Spleen (tissue), 11 donors: ENCODE data around the gene PIM3. TPM values are rescaled to one million over a fixed set of nuclear protein-coding genes. Genes with fewer than 3 reads are reported as not detected.
A peak's percentile ranks its signal among the peaks of the same experiment; 100 is the strongest.

Experiments used
- DNase-seq: peaks from one replicate; pipeline ENCODE4 v3.0.0-alpha.2; 2020
- H3K27ac ChIP-seq, 8 donors: fragments of 200-600 bp; sonication (generic) in 7 of 8; 1 replicate in 4 of 8; 2 replicates in 4 of 8; pipeline versions ENCODE4 v1.5.0 to v1.8.0; 2016 to 2021; ENCODE audit warnings: inconsistent platforms in 4 of 8, mild to moderate bottlenecking in 4 of 8, moderate library complexity in 1 of 8
- H3K27me3 ChIP-seq, 7 donors: fragments of 200-600 bp; sonication (generic) in 6 of 7; replicated peaks in 1 of 7; 1 replicate in 4 of 7; 2 replicates in 3 of 7; pipeline versions ENCODE4 v1.5.0 to v1.8.0; 2016 to 2021; ENCODE audit warnings: inconsistent platforms in 3 of 7, mild to moderate bottlenecking in 1 of 7
- H3K36me3 ChIP-seq, 6 donors: fragments of 200-600 bp; sonication (generic) in 5 of 6; 1 replicate in 4 of 6; 2 replicates in 2 of 6; pipeline versions ENCODE4 v1.5.0 to v1.8.0; 2016 to 2021; ENCODE audit warnings: inconsistent platforms in 2 of 6
- H3K4me1 ChIP-seq, 6 donors: fragments of 200-600 bp; sonication (generic) in 5 of 6; 1 replicate in 3 of 6; 2 replicates in 3 of 6; pipeline versions ENCODE4 v1.5.0 to v1.8.0; 2016 to 2021; ENCODE audit warnings: inconsistent platforms in 3 of 6
- H3K4me3 ChIP-seq, 8 donors: fragments of 200-600 bp; sonication (generic) in 7 of 8; 1 replicate in 4 of 8; 2 replicates in 4 of 8; pipeline versions ENCODE4 v1.5.0 to v1.8.0; 2016 to 2021; ENCODE audit warnings: inconsistent platforms in 4 of 8, mild to moderate bottlenecking in 4 of 8, moderate library complexity in 2 of 8
- H3K9me3 ChIP-seq, 8 donors: fragments of 200-600 bp; sonication (generic) in 7 of 8; 1 replicate in 4 of 8; 2 replicates in 4 of 8; pipeline versions ENCODE4 v1.5.0 to v1.8.0; 2016 to 2021; ENCODE audit warnings: inconsistent platforms in 4 of 8
- POLR2A ChIP-seq, 3 donors: fragments of 450-650 bp; IDR thresholded peaks; one replicate each; pipeline ENCODE4 v1.5.1; 2017; ENCODE audit warnings: antibody characterized with exemption in 3 of 3, mild to moderate bottlenecking in 1 of 3
- POLR2AphosphoS5 ChIP-seq, 3 donors: sonication (generic); formaldehyde crosslinking; IDR thresholded peaks; one replicate each; pipeline ENCODE4 v1.5.1; 2017; ENCODE audit warnings: antibody characterized with exemption in 3 of 3
- WGBS, 5 donors: extraction: QIAGEN DNeasy Blood & Tissue Kit in 3 of 5; methylation state at CpG; one replicate each; pipeline versions ENCODE4 v1.1.5 to v1.1.7; 2013 to 2018; 5-methylcytosine and 5-hydroxymethylcytosine counted together
- intact Hi-C: fragments of 100-400 bp; cut with DNase I; formaldehyde crosslinking; loops from one replicate; pipeline ENCODE4 v1.15.0; 2023; ENCODE audit warnings: low total_unique reads
- polyA plus RNA-seq, 3 donors: library from polyadenylated mRNA; stranded (reverse); fragments of 200-250 nt; gene quantifications; one replicate each; pipeline ENCODE4 v1.2.1, GENCODE V29; 2013
- total RNA-seq, 7 donors: library from RNA; depleted of rRNA in 3 of 7; stranded (reverse); fragments of >200 nt in 3 of 7; fragmentation: NEBNext Ultra II Directional in 4 of 7; extraction: Animal tissue kit (Norgen Biotek cat#: 25700) in 4 of 7; gene quantifications; one replicate each; pipeline versions ENCODE4 v1.1.0 to v1.2.1, GENCODE V29; 2016 to 2021
- TF ChIP-seq, protein P1 (sequence below), 11 experiments: fragments of 200-600 bp in 7 of 11; fragments of 450-650 bp in 4 of 11; sonication (generic) in 4 of 11; IDR thresholded peaks in 8 of 11; conservative IDR thresholded peaks in 3 of 11; 1 replicate in 7 of 11; 2 replicates in 4 of 11; pipeline versions ENCODE4 v1.4.0 to v1.8.0; 2016 to 2021; ENCODE audit warnings: antibody characterized with exemption in 11 of 11, inconsistent platforms in 4 of 11, mild to moderate bottlenecking in 1 of 11
- donor health status: healthy with polysubstance abuse.
- donor health status: DM: no; HTN: no; CAD: no; lungs with moderate emphysema.
- donor health status: DM: no; HTN: no; CAD: no.
- donor health status: Bipolar disorder and iron deficiency.
- donor health status: healthy.
- donor health status: DM: no; HTN: no; CAD: no.
- donor health status: DM: yes; HTN: yes; CAD: no.

PIM3 gene
- total and polyA plus RNA-seq, 10 donors: 49.5 to 134 (median 93.6) TPM

DNA sequence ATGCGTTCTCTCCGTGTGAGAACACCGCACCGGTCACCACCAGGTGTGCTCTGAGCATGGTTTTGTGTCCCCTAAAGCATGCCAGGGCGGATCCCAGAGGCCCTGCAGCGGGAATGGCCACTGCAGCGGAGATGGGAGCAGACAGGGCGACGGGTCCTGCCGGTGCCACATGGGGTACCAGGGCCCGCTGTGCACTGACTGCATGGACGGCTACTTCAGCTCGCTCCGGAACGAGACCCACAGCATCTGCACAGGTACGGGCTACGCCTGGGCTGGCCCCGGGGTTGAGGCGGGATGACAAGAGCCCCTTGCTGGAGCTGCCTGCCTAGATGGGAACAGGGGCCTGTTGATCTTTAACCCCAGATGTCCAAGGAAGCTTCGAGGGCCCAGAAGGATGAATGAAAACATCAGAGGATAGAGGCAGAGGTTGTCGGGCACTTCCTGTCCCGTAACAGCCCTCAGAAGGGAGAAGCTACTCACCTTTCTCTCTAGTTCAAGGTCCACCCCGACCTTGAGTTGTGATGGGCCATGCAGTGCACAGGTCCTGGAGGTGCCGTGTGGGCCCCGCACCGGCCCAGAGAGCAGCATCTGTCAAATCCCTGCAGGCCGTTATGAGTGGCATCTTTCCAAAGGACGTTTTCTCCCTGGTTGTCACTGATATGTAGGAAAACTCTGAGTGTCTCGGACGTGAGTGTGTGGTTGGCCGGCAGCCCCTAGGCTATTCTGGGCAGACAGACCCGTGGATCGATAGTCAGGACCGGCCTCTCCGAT, 38.9 kb upstream of the PIM3 start:
- Histone ChIP-seq H3K27ac (no peak overlapping the region), H3K9me3 (no peaks in the 10 kb centered on the region), H3K27me3 (no peaks in the 10 kb centered on the region), H3K4me1 (peaks cover 9 to 48% (median 38%) of the 10 kb centered on the region in 6 donors), H3K4me3 (no peak overlapping the region), H3K36me3 (peaks cover 0 to 44% (median 11%) of the 10 kb centered on the region in 6 donors)
- peak; percentile 80 for DNase-seq
- TF ChIP-seq, protein P1, sequence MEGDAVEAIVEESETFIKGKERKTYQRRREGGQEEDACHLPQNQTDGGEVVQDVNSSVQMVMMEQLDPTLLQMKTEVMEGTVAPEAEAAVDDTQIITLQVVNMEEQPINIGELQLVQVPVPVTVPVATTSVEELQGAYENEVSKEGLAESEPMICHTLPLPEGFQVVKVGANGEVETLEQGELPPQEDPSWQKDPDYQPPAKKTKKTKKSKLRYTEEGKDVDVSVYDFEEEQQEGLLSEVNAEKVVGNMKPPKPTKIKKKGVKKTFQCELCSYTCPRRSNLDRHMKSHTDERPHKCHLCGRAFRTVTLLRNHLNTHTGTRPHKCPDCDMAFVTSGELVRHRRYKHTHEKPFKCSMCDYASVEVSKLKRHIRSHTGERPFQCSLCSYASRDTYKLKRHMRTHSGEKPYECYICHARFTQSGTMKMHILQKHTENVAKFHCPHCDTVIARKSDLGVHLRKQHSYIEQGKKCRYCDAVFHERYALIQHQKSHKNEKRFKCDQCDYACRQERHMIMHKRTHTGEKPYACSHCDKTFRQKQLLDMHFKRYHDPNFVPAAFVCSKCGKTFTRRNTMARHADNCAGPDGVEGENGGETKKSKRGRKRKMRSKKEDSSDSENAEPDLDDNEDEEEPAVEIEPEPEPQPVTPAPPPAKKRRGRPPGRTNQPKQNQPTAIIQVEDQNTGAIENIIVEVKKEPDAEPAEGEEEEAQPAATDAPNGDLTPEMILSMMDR (IDR thresholded peaks at IDR 0.05 in 8 of 11, conservative IDR thresholded peaks at IDR 0.05 in 3 of 11): no peak
- TF ChIP-seq POLR2AphosphoS5 (IDR thresholded peaks at IDR 0.05): no peak
- intact Hi-C loops: loop anchor here (10.0 kb wide), 1 partner anchor 157 kb away; no protein-coding TSS in a partner anchor
- 87 to 96% (median 94%) methylated on average over 22 to 35 of the region's 35 CpGs for WGBS, 5 donors

DNA sequence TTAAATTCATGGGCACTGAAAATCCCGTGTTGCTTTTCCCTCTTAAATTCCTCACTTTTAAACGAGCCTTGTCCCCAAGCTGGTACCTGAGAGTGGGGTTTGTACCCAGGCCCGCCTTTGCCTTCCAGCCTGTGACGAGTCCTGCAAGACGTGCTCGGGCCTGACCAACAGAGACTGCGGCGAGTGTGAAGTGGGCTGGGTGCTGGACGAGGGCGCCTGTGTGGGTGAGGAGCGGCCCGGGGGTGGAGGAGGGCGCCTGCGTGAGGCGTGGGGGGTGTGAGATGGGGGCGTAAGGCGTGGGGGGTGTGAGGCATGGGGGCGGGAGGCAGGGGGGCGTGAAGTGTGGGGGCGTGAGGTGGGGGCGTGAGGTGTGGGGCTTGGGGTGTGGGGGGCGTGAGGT, 38.1 kb upstream of the PIM3 start:
- H3K4me3 ChIP-seq: no peak overlapping the region
- TF ChIP-seq POLR2A (IDR thresholded peaks at IDR 0.05): no peak
- TF ChIP-seq POLR2AphosphoS5 (IDR thresholded peaks at IDR 0.05): no peak
- TF ChIP-seq, protein P1 (IDR thresholded peaks at IDR 0.05 in 8 of 11, conservative IDR thresholded peaks at IDR 0.05 in 3 of 11): no peak
- no peak overlapping the region for H3K27ac ChIP-seq
- H3K4me1 ChIP-seq: peaks cover 9 to 40% (median 30%) of the 10 kb centered on the region in 6 donors
- peaks cover 0 to 49% (median 11%) of the 10 kb centered on the region in 6 donors for H3K36me3 ChIP-seq
- DNase-seq: peak; percentile 77
- 90 to 93% (median 91%) methylated on average over 17 to 22 of the region's 22 CpGs for WGBS, 5 donors
- H3K9me3 ChIP-seq: no peaks in the 10 kb centered on the region
- intact Hi-C loops: loop anchor here (10.0 kb wide), 1 partner anchor 158 kb away; no protein-coding TSS in a partner anchor
- no peaks in the 10 kb centered on the region for H3K27me3 ChIP-seq

DNA sequence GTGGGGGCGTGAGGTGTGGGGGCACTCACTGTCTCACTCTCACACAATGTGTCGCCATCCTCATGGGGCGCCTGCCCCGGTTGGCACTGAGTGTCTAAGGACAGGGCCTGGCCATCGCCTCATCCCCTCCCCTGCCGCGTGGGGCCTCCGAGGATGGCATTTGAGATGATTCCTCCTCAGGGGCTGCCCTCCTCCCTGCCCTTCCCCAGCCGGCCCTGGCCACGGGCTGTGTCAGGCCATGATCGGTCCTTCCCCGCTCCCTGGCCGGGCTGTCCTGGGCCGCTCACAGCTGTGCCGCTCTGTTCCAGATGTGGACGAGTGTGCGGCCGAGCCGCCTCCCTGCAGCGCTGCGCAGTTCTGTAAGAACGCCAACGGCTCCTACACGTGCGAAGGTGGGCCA, 37.6 kb upstream of the PIM3 start:
- Histone ChIP-seq H3K4me3 (no peak overlapping the region), H3K27me3 (no peaks in the 10 kb centered on the region), H3K27ac (no peak overlapping the region), H3K9me3 (no peaks in the 10 kb centered on the region), H3K4me1 (peaks cover 9 to 36% (median 26%) of the 10 kb centered on the region in 6 donors), H3K36me3 (peaks cover 0 to 54% (median 11%) of the 10 kb centered on the region in 6 donors)
- intact Hi-C loops: loop anchor here (10.0 kb wide), 1 partner anchor 158 kb away; no protein-coding TSS in a partner anchor
- peak; percentile 77 for DNase-seq
- TF ChIP-seq POLR2AphosphoS5 (IDR thresholded peaks at IDR 0.05) (no peak), POLR2A (IDR thresholded peaks at IDR 0.05) (no peak)
- TF ChIP-seq, protein P1 (IDR thresholded peaks at IDR 0.05 in 8 of 11, conservative IDR thresholded peaks at IDR 0.05 in 3 of 11): no peak
- 87 to 96% (median 95%) methylated on average over 14 to 25 of the region's 25 CpGs for WGBS, 5 donors

DNA sequence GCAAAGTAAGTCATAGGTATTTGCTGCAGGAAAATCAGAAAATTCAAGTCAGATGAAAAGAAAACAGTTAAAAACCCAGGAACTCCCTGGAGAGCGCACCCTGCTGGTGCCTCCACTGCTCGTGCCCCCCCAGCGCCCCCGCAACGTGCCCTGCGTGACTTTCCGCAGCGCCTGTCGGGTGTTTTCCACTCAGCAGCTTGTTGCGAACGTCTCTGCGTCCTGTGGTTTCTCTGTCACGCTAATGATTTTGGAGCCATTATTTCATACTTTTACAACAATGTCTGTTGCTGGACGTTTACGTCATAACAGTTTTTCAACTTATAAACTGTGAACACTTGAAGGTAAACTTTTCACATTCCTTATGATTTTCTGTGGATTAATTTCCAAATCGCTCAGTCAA, 37.1 kb upstream of the PIM3 start:
- no peak for DNase-seq
- TF ChIP-seq POLR2A (IDR thresholded peaks at IDR 0.05) (no peak), POLR2AphosphoS5 (IDR thresholded peaks at IDR 0.05) (no peak)
- TF ChIP-seq, protein P1 (IDR thresholded peaks at IDR 0.05 in 8 of 11, conservative IDR thresholded peaks at IDR 0.05 in 3 of 11): peak in 4 of 11 experiments; percentile 12 to 41 (median 20)
- H3K4me3 ChIP-seq: no peak overlapping the region
- intact Hi-C loops: loop anchor here (10.0 kb wide), 1 partner anchor 159 kb away; no protein-coding TSS in a partner anchor
- WGBS, 5 donors: 61 to 68% (median 64%) methylated on average over 16 of the region's 16 CpGs
- peaks cover 9 to 39% (median 26%) of the 10 kb centered on the region in 6 donors for H3K4me1 ChIP-seq
- H3K9me3 ChIP-seq: no peaks in the 10 kb centered on the region
- H3K36me3 ChIP-seq: peaks cover 0 to 55% (median 11%) of the 10 kb centered on the region in 6 donors
- no peak overlapping the region for H3K27ac ChIP-seq
- H3K27me3 ChIP-seq: peaks cover 0 to 2% (median 0%) of the 10 kb centered on the region in 7 donors
